NCI-H146 treated with DMSO at 0.1 percent for 48 hours (cell line): Measurements from ENCODE around the gene SRI.
"Not testable (repeated sequence)": the region's sequence is repeated elsewhere in the genome, so short reads cannot be mapped to it uniquely, and the experiment has no call there.

Source experiments
- DNase-seq: peaks from one replicate; lab custom pipeline; 2025; ENCODE audit not compliant: unreplicated experiment; lab: John Stamatoyannopoulos, UW

The SRI gene

DNA sequence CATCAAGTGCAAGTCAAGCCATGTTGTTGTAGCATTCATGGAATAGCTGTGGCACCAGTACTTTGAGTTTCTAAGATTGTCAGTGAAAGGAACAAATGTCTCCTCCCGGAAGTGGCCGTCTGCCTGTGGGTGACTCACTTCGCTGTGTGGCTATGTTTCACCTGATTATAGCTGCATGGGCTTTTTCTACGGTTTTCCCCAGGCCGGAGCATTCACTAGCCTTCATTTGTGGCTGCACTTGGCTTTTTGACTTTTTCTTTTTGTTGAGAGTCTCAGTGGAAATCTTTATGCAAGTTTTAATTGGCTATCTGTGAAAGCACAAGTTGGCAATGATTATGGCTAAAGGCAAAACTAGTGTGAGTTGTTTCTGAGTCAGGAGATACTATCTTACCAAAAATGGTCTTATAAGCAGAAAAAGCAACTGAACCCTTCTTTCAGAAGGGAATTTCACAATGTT lies 35.0 kb downstream of the SRI start:
- no peak for DNase-seq

DNA sequence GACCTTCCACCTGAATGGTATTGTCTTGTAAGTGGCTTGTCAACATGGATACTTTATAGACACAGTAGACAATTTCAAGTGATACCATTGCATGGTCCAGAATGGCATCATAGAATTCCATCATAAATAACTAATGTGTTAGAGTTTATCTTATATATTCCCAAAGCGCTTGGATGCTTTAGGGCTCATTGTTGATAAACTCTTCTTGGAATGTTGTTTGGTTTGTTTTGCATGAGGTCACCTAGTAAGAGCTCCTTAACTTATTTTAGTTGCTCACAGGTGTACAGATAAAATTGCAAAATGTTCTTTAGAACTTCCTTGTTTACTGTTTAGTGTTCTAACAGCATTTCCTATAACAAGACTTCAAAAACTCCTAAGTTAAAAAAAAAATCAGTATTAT lies 36.8 kb downstream of the SRI start:
- DNase-seq: no peak

DNA sequence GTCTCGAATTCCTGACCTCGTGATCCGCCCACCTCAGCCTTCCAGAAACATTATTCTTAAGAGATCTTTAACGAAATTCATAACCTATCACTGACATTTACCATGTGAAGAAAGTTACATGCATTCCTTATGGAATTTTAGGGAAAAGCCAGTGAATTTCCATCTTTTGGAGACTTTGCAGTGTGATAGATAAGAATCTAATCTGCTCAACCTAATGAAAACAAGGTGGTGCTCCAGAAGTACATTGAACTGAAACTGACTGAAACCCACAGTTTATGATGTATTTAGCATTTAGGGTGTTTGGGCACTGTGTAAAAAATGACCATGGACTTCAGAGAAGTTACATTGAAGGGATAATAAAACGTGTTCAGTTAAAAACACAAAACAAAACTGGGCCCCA lies 43.6 kb downstream of the SRI start:
- no peak for DNase-seq

DNA sequence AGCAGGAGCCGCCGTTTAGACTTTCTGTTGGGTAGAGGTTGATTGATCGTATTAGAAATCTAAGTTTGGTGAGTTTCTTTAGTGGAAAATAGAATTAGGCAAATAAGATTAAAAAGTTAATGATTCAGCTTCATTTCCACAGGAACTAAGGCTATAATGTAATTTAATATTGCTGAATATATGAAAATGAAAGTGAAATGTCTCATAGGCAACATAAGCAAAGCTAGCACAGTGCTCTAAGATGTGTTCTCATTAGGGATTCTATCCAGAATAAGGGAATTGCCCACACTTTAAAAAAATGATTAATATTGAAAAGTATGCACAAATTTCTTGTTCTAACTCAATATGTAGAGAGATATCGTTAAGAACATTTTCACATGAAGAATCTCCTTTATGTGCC lies 47.0 kb downstream of the SRI start:
- DNase-seq: no peak

DNA sequence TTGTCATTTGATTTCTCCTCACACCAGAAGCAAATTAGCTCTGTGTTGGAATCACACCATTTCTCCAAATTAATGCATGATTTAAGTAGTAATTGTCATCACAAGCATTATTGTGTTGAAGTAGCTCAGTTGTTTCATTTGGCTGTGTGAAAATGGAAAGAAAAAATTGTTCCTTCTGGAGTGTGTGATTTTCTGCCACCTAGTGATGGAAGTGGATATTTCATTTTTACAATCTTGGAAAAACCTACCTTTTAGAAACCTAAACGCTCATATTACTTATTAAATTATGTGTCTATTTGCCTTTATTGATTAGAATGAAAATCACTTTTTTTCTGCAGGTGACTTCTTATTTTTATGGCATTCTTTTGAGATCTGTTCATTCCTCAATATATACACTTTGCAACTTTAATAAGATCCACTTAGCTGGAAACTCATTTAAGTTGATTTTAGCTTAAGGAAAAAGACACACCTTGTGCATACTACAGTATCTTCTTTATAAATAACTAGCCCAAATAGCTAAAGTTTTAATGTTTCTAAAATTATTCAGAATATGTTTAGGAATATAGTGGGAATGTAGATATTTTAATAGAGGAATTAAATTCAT lies 50.0 kb downstream of the SRI start:
- no peak for DNase-seq

DNA sequence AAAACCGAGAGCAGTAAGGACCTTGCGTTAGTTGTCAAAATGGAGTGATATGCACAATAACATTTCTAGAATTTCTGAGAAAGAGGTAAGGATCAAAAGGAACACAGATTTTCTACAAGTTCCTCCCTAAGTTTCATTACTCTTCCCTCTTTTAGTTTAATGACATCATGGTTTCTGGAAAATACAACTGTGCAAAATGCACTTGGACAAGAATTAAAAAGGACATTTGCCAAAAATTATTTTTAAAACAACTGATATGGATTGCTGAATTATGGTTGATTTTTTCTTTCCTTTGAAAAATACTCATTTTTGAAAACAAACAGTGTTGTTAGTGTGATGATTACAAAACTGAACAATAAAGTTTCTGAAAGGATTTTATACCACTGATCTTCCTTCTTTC lies 52.1 kb downstream of the SRI start:
- DNase-seq: no peak

DNA sequence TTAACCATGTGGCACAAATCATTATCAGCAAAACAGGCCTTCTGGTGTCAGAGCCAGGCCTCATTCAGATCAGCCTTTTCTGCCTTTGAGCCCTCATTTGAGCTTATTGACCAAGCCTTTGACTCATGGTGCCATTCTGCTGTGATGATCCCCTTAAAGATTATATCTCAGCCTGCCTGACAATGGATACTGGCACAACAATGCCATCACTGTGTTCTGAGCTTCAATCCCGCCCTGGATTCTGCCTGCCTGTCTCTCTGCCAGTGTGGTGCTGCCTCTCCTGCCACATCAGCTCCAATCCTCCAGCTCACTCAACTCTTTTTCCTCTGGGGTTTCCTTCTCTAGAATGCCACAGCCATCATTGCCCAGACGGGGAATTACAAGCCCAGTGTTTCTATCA lies 52.6 kb downstream of the SRI start:
- no peak for DNase-seq

DNA sequence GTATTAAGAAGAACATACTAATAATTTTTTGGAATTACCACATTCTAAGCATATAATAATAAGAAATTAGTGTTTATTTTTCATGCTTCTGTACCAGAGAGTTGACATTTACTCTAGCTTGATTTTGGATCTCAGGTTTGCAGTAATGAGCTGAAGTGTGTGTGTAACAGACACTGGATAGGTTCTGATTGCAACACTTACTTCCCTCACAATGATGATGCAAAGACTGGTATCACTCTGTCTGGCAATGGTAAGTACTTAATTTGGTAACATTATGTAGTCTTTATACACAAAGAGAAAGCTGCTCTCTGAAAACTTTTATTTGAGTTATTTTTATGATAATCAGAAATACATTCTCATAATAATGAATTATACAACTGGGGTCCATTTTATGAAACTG lies 54.1 kb downstream of the SRI start:
- DNase-seq: no peak

DNA sequence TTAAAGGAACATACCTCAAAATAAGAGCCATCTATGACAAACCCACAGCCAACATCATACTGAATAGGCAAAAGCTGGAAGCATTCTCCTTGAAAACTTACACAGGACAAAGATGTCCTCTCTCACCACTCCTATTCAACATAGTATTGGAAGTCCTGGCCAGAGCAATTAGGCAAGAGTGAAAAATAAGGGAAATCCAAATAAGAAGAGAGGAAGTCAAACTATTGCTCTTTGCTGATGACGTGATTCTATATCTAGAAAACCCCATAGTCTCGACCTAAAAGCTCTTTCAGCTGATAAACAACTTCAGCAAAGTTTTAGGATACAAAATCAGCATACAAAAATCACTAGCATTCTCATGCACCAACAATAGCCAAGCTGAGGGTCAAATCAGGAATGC lies 60.1 kb downstream of the SRI start:
- DNase-seq: not testable (repeated sequence)

DNA sequence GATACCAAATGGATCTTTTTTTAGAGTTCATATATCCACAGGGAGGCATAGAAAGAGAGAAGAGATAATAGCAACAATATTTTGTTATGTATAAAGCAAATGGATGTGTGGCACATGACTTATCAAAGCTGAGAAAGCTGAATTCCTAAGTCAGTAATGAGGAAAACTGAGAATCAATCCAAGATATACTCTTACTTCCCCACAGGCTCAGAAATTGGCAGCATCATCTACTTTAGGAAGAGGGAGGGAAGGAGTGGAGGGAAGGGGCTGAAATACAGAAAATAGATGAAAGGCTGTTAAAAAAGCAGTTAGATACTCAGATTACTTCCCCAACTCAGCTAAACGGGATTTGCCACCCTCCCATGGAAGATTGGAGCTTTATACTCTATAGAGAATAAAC lies 63.5 kb downstream of the SRI start:
- DNase-seq: no peak

DNA sequence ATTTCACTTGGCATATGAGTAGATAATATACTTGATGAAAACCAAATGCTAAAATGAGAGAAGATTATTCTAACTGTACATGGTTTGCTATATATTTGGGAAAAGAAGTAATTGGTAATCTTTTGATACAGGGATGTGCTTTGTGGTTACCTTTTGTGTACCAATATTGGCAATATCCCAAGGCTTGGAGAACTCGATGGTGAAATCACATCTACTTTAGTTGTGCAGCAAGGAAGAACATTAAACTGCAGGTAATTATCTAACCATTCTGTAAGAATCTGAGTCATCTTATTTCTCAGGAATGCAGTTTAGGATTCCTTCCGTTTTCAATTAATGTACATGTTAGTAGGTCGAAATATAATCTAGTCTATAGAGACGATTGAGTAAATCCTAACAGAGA lies 64.1 kb downstream of the SRI start:
- DNase-seq: no peak
